ENCODE results near the gene DAAM2.

- TF ChIP-seq CTCF (IDR thresholded peaks at IDR 0.05) (no peak), POLR2A (IDR thresholded peaks at IDR 0.05) (no peak), POLR2AphosphoS5 (IDR thresholded peaks at IDR 0.05) (no peak)
These were observed 117.5 kb downstream of the DAAM2 start for GRCh38 chr6:39909701-39910100.

Data from breast epithelium (tissue), 3 donors.